A172 (cell line): ENCODE results near the gene UACA. TPM values are rescaled to one million over a fixed set of nuclear protein-coding genes. Genes with fewer than 3 reads are reported as not detected.
"Not testable (repeated sequence)": the region's sequence is repeated elsewhere in the genome, so short reads cannot be mapped to it uniquely, and the experiment has no call there.

Experiments used
- DNase-seq: peaks from one replicate; pipeline ENCODE4 v3.0.0-alpha.2; 2015; ENCODE audit warnings: low spot score
- total RNA-seq: library from RNA; depleted of rRNA; stranded (reverse); fragments of >200 nt; shearing (Covaris generic); gene quantifications from 2 replicates; pipeline ENCODE4 v1.2.3, GENCODE V29; 2014

UACA gene
- total RNA-seq, 1 experiment from 2014 or later: 18.6 TPM

DNA sequence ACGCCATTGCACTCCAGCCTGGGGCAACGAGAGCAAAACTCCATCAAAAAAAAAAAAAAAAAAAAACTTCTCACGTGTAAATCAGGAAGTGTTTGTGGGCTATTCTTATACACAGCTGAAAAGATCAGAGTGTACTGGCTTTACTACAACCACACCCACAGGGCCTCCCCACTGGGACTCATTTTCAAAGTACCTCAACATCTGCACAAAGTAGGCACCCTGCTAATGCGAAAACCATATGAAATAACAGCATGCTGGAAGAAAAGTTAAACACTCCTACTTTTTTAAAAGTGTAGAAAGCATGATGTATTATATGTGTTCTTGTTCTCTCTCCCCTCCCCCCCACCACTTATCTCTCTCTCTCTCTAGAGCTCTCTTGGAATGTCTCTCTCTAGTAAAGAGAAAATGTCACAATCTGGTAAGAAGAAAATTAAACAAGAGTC, 11.1 kb downstream of the UACA start:
- DNase-seq: no peak

DNA sequence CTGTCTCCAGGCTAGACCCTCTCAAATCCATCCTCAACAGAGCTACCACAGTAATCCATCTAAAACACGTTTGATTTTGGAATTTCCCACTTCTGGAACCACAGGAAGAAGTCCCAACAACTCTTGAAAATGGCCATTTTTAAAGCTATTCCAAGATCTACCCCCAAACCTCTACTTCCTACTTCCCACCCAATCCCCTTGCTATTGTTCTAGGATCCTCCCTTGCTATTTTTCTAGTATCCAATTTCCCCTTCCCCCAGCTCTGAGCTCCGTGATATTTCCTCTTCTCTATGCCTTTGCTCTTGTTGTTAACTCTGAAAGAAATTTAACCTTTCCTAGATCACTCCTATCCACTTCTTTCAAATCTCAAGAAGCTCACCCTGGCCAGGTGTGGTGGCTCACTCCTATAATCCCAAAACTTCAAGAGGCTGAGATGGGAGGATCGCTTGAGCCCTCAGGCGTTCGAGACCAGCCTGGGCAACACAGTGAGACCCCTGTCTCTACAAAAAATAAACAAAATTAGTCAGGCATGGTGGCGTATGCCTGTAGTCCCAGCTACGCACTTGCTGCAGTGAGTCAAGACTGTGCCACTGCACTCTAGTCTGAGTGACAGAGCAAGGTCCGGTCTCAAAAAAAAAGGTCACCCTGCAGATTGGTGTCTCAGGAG, 13.0 kb downstream of the UACA start:
- no peak for DNase-seq

DNA sequence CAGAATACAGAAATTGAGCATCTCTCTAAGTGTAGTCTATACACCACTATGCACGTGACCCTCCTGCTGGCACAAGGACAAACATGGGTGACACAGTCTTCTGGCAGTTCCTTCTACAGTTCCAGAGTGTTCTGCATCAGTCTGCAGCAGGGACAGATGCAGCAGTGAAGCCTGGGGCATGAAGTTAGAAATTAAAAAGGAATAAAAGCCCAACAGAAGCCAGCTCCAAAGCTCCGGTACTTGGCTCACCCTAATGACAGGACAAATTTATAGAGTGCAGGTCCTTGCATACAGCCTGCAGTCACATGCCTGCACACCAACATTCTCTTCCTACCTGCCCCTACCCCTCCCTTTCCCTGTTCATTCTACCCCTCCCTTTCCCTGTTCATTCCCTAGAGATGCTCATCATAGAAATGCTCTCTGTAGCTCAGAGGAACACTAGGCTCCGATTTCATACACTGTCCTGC, 15.0 kb downstream of the UACA start:
- DNase-seq: no peak

DNA sequence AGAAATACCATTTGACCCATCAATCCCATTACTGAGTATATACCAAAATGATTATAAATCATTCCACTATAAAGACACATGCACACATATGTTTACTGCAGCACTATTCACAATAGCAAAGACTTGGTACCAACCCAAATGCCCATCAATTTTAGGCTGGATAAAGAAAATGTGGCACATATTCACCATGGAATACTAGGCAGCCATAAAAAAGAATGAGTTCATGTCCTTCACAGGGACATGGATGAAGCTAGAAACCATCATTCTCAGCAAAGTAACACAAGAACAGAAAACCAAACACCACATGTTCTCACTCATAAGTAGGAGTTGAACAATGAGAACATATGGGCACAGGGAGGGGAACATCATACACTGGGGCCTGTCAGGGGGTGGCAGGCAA, 16.8 kb downstream of the UACA start:
- DNase-seq: not testable (repeated sequence)

DNA sequence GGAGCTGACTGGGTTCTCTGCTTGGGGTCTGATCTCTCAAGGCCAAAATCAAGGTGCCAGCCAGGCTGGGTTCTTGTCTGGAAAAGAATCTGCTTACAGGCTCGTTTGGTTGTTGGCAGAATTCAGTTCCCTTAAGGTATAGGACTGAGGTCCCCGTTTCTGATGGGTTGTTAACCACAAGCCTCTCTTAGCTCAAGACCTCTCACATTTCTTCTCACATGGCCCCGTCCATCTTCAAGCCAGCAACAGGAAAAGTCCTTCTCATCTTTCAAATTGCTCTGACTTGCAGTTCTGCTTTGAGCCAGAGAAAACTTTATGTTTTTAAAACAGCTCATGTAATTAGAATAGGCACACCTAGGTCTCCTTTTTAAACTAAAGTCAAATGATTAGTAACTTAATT, 20.4 kb downstream of the UACA start:
- no peak for DNase-seq

DNA sequence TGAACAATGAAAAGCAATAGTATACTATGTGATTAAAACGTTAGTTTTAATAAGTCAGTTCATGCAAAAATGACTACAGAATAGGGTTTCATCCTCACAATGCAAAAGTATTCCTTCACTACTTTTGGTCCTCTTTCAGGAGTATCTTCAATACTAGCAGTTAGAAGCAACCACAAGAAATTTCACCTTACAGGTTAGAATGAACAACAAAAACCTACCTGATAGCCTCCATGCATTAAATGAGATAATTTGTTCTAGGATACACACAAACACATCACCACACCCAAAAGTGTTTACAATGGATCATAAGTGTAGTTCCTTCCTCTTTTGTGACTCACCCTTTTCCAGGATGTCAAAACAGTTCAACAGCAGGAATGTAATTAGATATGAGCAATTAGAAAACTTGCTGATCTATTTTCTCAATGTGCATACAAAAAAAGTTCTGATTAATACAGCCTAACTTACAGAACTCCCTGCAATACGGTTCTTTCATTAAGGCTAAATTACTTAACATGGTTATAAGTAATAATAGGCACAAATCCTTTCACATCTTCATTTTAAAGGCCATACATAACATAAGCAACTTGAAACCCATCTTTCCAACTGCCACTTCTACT, 21.6 kb downstream of the UACA start:
- DNase-seq: no peak

DNA sequence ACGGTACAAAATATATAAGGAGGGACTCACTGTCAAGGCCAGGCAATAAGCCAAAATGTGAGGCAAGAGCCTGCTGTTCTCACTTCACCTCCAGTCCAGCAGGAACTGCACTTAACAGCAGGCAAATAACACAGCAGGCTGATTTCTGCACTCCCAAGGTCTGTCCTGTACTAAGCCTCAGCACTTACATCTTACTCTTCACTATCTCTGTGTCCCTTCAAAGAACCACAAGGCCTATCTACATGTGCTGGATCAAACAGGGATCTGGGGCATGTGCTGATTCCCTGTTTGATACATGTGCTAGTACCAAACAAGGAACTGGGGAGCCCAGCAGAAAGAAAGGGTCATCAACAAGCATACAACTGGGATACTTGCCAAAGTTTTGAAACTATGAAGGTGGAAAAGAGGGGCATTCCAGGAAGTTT, 22.2 kb downstream of the UACA start:
- DNase-seq: no peak

DNA sequence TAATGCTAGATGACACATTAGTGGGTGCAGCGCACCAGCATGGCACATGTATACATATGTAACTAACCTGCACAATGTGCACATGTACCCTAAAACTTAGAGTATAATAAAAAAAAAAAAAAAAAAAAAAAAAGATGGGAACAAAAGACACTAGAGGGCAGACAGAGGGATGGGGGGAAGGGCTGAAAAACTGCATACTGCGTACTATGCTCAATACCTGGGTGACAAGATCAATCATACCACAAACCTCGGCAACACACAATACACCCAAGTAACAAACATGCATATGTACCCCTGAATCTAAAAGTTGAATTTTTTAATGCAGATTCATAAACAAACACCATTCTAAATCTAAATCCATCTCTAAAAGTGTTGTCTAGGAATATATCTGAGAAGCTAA, 28.3 kb downstream of the UACA start:
- not testable (repeated sequence) for DNase-seq

DNA sequence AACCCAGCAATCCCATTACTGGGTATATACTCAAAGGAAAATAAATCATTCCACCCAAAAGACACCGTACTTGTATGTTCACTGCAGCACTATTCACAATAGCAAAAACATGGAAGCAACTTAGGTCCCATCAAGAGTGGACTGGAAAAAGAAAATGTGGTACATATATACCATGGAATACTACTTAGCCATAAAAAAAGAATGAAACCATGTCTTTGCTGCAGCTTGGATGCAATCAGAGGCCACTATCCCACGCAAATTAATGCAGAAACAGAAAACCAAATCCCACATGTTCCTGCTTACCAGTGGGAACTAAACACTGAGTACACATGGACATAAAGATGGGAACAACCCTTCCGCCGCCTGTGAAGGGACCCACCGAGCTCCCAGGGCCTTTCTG, 34.2 kb downstream of the UACA start:
- DNase-seq: no peak

DNA sequence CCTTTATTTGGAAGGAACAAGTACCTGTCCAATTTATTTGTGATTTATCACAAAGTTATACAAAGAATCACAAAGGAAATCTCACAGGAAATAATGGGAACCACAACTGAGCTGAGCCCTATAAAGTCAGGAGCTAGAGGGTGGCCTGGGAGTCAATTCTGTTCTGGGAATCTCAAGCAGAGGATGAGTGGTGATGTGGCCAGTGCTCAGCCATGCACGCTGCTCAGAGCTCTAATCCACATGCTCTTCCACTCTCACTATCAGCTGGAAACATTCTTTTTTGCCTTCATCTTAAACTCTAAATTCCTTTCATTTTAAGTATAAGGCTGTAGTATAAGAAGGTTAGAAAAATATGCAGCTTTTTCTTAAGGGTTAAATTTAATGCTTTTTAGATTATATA, 36.6 kb downstream of the UACA start:
- no peak for DNase-seq

DNA sequence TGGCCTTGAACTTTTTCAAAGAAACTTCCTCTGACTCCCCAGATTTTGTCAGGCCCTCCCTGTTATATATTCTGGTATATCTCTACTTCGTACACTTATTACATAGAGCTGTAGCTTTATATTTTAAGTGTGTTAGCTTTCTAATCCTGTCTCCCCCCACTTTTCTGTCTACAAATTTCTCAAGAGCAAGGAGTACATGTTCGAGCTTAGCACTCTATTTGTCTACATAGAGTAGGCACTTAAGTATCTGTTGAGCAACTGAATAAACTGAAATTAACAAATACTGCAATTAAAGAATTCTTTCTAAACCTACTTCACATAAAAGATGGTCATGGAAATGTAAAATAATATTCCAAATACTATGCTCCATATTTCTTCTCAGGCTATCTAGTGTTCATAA, 39.4 kb downstream of the UACA start:
- DNase-seq: no peak

DNA sequence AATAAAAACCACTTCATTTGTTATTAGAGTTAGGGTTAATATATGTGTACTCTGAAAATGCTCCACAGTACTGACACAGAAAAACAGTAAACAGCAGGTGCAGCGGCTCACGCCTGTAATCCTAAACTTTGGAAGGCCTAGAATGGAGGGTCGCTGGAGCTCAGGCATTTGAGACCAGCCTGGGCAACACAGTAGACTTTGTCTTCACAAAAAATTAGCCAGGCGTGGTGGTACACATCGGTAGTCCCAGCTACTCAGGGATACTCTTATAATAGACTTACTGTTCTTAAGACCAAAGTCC, 40.3 kb downstream of the UACA start:
- DNase-seq: no peak

DNA sequence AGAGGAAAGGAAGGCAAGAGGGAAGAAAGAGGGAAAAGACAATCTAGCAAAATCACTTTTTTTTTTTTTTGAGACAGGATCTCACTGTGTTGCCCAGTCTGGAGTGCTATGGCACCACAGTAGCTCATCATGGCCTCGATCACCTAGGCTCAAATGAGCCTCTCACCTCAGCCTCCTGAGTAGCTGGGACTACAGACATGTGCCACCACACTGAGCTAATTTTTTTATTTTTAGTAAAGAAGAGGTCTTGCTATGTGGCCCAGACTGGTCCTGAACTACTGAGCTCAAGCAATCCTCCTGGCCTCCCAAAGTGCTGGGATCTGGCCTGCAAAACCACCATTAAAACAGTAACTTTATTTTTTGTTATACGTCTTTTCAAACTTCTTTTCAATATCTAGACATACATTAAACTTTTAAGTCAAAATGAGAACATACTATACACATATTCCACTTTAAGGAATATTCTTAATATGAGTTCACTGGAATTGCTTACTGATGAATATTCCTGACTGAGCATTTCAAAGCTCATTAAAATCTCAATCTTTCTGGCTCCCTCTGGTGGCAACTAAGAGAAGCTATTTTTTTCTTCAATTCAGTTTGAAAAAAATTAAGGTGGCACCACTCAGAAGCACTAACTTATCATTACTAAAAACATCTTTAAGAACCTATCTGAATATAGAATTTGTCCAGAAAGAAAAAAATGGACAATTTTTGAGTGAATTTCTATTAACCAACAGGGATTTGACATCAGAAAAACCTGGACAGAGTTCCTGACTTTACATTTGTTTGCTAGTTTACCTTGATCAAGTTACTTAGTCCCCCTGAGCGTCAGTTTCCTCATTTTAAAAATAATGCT, 40.9 kb downstream of the UACA start:
- no peak for DNase-seq

DNA sequence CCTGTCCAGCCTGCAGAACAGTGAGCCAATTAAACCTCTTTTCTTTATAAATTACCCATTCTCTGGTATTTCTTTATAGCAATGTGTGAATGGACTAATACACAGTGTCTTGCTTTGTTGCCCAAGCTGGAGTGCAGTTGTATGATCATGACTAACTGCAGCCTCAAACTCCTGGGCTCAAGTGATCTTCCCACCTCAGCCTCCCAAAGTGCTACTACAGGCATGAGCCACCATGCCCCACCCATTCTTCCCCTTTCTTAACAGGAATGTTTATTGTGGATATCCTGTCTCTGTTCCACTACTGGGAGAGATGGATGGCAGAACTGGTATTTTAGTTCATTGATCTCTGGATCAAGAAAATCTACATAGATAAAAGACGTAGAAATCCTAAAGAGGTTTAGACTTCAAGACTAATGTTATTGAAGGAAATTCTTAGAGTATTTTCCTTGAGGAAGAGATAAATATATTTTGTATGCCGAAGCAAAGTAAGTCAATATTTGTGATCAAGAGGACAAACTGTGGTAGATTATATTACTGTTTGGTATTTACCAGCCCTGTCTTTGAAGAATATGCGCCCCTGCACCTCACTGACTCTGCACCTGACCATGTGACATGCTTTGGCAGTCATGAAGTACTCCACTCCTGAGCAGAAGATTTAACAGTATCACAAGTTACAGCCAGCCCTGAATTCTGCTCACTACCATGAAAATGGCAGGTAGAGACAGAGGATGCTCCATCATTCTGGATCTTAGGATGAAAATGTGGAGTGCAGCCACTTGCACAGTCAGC, 42.9 kb downstream of the UACA start:
- no peak for DNase-seq

DNA sequence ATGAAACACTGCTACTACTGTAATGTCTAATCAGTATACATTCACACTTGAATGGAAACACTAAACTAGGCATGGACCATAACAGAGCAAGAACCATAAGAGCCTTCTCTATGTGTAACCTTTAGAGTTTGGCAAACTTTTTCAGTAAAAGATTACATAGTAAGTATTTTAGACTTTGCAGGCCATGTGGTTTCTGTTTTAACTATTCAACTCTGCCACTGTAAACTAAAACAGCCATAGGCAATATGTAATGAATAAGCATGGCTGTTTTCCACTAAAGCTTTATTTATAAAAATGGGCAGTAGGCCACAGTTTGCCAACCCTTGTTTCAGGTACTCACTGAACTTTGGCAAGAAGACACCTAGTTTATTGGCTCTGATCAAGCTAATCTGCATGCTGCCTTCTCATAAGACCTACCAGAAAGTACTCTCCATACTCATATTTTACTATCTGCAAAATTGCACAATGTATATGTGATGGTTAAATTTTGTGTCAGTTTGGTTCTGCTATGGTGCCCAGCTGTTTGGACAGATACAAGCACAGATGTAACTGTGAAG, 46.0 kb downstream of the UACA start:
- no peak for DNase-seq

DNA sequence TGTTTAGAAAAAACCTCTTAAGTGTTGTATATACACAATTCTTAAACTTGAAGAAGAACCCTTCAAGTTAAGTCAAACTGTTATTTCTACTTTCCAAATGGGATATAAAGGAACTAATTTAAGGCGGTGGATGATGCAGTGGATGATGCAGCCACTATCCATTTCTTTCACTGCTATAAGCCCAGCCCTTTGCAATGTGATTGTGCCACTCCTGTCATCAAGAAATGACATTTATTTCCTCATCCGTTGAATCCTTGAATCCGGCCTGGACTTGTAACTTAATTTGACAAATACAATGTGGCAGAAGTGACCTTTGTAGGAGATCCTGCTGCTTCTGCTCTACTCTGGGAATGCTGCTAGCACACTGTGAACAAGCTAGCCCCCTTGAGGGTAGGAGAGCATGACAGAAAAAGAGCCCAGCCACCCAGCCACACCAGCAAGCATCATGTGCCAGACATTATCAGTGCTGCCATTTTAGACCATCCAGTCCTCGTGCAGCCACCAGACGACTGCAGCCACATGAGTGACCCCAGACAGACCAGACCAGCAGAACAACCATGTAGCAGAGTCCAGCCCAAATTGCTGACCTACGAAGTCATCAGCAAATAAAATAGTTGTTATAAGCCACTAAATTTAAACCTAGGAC, 47.4 kb downstream of the UACA start:
- DNase-seq: no peak

DNA sequence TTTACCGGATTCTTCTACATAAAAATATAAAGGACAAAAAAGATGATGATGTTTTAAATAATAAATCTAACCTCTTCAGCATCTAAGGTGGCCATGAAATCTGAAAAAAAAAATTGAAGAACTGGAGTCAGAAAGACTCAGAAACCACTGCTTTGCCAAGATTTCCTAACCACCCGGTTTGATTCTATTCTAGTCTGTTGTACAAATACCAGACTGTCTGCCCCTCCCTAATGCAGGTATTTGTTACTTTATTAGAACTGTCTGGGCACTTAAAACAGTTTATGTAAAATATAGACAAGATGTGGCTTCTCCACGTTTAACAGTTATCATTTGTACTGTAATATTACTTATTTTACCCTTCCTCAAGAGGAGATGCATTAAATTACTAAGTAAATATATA, 48.8 kb downstream of the UACA start:
- no peak for DNase-seq

DNA sequence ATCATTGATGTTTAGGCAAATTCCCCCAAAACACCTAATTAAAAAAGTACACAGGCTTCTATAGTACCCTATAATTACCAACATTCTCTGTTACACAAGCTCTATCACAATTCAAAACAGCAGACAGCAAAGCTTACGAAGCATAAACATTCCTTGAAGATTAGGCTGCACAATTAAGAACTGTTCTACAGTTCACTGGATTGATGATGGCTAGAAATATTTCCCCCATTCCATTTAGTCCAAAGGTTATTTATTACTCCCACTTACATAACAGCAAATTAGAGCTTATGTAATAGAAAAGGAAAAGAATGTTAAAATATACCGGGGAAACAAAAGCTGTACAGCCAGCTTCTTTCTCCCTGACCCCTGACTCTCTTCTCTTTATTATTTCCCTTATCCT, 49.3 kb downstream of the UACA start:
- no peak for DNase-seq

DNA sequence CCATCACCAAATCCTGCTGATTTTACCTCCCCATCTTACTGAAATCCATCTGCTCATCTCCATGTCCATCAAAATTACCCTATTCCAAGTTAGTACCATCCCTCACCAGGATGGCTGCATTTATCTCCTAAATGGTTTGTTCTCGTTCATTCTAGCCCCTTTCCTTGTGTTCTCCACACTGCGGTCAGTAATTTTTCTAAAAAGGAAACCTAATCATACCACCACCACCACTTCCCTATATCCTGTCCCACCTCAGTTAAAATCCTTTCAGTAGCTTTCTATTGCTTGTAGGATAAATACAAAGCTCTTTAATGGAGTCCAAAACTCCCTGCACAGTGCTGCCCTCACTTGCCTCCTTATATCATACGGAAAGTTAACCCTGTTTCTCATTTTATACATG, 51.1 kb downstream of the UACA start:
- no peak for DNase-seq

DNA sequence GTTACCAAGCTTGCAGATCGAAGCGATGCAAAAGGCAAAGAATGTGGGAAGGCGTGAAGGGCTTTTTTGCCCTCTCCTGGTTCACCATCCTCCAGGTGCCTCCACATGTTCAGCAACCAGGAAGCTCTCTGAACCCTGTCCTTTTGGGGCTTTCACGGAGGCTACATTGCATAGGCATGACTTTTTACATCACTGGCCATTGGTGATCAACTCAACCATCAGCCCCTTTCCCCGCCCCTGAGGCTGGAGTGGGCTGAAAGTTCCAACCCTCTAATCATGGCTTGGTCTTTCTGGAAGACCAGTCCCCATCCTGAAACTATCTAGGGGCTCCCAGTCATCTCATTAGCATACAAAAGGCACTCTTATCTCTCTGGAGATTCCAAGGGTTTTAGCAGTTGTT, 52.6 kb downstream of the UACA start:
- DNase-seq: no peak

DNA sequence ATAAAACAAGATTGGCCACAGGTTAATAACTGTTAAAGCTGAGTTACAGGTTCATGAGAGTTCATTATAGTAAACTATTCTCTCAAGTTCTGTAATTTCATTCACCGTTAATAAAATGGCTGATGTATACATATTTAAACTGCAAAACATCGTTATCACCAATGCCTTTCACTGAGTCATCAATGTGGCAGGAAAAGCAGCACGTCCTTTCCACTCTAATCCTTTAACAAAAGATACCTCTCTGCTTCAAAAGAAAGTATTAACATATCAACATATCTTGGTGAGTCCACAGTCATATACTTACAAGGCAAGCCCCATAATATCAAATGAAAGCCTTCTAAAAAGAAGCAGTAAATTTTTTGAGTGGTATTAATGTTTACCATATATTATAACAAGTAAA, 54.5 kb downstream of the UACA start:
- DNase-seq: no peak
